ENCODE results near the gene OGA.

The OGA gene

GRCh38 chr10:101829561-101830315 lies 11.5 kb upstream of the OGA start:
- DNase-seq (ENCODE audit: insufficient read length, low spot score) = peak; percentile 84
- TF ChIP-seq CTCF (IDR thresholded peaks at IDR 0.05; ENCODE audit: insufficient read depth, missing control alignments) = no peak
- no peak for FAIRE-seq

- no peak for TF ChIP-seq CTCF (IDR thresholded peaks at IDR 0.05; ENCODE audit: insufficient read depth, missing control alignments)
- FAIRE-seq (no peak), DNase-seq (ENCODE audit: insufficient read length, low spot score) (no peak)
Measured at GRCh38 chr10:101828766-101829551, 10.7 kb upstream of the OGA start.

- DNase-seq (ENCODE audit: insufficient read length, low spot score) (no peak), FAIRE-seq (no peak)
- TF ChIP-seq CTCF (IDR thresholded peaks at IDR 0.05; ENCODE audit: insufficient read depth, missing control alignments) = no peak
Measured at GRCh38 chr10:101827919-101828600, 9.8 kb upstream of the OGA start.

- DNase-seq (ENCODE audit: insufficient read length, low spot score) = no peak
Measured at GRCh38 chr10:101826852-101827434, 8.7 kb upstream of the OGA start.

GRCh38 chr10:101824736-101825135 lies 6.5 kb upstream of the OGA start:
- no peak for DNase-seq (ENCODE audit: insufficient read length, low spot score)
- TF ChIP-seq CTCF (IDR thresholded peaks at IDR 0.05; ENCODE audit: insufficient read depth, missing control alignments) = no peak
- FAIRE-seq = no peak

More at GRCh38 chr10:101826852-101827434, 8.7 kb upstream of the OGA start:
- FAIRE-seq = no peak
- no peak for TF ChIP-seq CTCF (IDR thresholded peaks at IDR 0.05; ENCODE audit: insufficient read depth, missing control alignments)

- FAIRE-seq (no peak), DNase-seq (ENCODE audit: insufficient read length, low spot score) (no peak)
- no peak for TF ChIP-seq CTCF (IDR thresholded peaks at IDR 0.05; ENCODE audit: insufficient read depth, missing control alignments)
Measured at GRCh38 chr10:101818872-101819633, 809 bp upstream of the OGA start.
